Endometrial microvascular endothelial cells (primary cell): ENCODE data around the gene FAM221A. TPM values are rescaled to one million over a fixed set of nuclear protein-coding genes. Genes with fewer than 3 reads are reported as not detected.
"Not testable (repeated sequence)": the region's sequence is repeated elsewhere in the genome, so short reads cannot be mapped to it uniquely, and the experiment has no call there.

ENCODE experiments used
- in situ Hi-C: cut with HindIII; loops from 2 replicates; pipeline ENCODE4 v1.10.0; 2017; ENCODE audit warnings: low sequenced_read_pairs, low pct_unique_long_range_greater_than_20kb; ENCODE audit errors: inconsistent ontology term
- total RNA-seq: library from RNA; depleted of rRNA; stranded (reverse); fragments of >200 nt; gene quantifications from one replicate; pipeline ENCODE4 v1.2.3, GENCODE V29; 2015; ENCODE audit errors: inconsistent ontology term

Gene FAM221A
- 2.9 TPM for total RNA-seq

GRCh38 chr7:23679898-23680413 lies at the start of gene FAM221A:
FAM221A (plus strand) TSS chr7:23680199; CDS start chr7:23680219, 20 bp downstream.
- in situ Hi-C loops, result no loop called here

GRCh38 chr7:23633417-23633816 lies 46.6 kb upstream of the FAM221A start:
- in situ Hi-C loops, result no loop called here

GRCh38 chr7:23645822-23646221 lies 34.2 kb upstream of the FAM221A start:
- in situ Hi-C loops, result no loop called here

GRCh38 chr7:23653942-23654341 lies 26.1 kb upstream of the FAM221A start:
- in situ Hi-C loops, result no loop called here

- in situ Hi-C loops, result no loop called here
These were observed 25.5 kb upstream of the FAM221A start for GRCh38 chr7:23654508-23654907.

- in situ Hi-C loops, result no loop called here
These were observed 24.6 kb upstream of the FAM221A start for GRCh38 chr7:23655433-23655832.

- in situ Hi-C loops, result no loop called here
These were observed 21.1 kb upstream of the FAM221A start for GRCh38 chr7:23658831-23659427.

- in situ Hi-C loops, result no loop called here
These were observed 18.6 kb upstream of the FAM221A start for GRCh38 chr7:23661385-23661784.

- in situ Hi-C loops, result no loop called here
These were observed 17.6 kb upstream of the FAM221A start for GRCh38 chr7:23662124-23662983.

- in situ Hi-C loops, result no loop called here
These were observed 17.1 kb upstream of the FAM221A start for GRCh38 chr7:23662984-23663313.

- in situ Hi-C loops, result no loop called here
These were observed 15.9 kb upstream of the FAM221A start for GRCh38 chr7:23664122-23664521.

GRCh38 chr7:23672033-23672432 lies 8.0 kb upstream of the FAM221A start:
- in situ Hi-C loops, result no loop called here

- in situ Hi-C loops, result no loop called here
These were observed 711 bp downstream of the FAM221A start for GRCh38 chr7:23680414-23681405.

GRCh38 chr7:23684041-23684440 lies 4.0 kb downstream of the FAM221A start:
- in situ Hi-C loops, result not testable (repeated sequence)

GRCh38 chr7:23685731-23686130 lies 5.7 kb downstream of the FAM221A start:
- in situ Hi-C loops, result no loop called here

GRCh38 chr7:23687011-23687410 lies 7.0 kb downstream of the FAM221A start:
- in situ Hi-C loops, result no loop called here

- in situ Hi-C loops, result no loop called here
These were observed 9.2 kb downstream of the FAM221A start for GRCh38 chr7:23689165-23689564.

- in situ Hi-C loops, result no loop called here
These were observed 11.3 kb downstream of the FAM221A start for GRCh38 chr7:23691320-23691719.

GRCh38 chr7:23693224-23693623 lies 13.2 kb downstream of the FAM221A start:
- in situ Hi-C loops, result no loop called here
